HG03103 (cell line): ENCODE measurements around the gene MATK.
A peak's percentile ranks its signal among the peaks of the same experiment; 100 is the strongest.
"Not testable (repeated sequence)": the region's sequence is repeated elsewhere in the genome, so short reads cannot be mapped to it uniquely, and the experiment has no call there.

Source experiments
- ATAC-seq: cut with Tn5 transposase; IDR thresholded peaks from one replicate; pipeline ENCODE4 v1.9.1; 2021; ENCODE audit warnings: low read depth; ENCODE audit not compliant: unreplicated experiment

MATK gene

GRCh38 chr19:3773814-3774515 lies 12.2 kb downstream of the MATK start:
- ATAC-seq = no peak

GRCh38 chr19:3771906-3772455 lies 14.2 kb downstream of the MATK start, which contains the start of gene RAX2:
RAX2 (minus strand) TSS chr19:3772228; CDS start chr19:3771742, 486 bp downstream.
- ATAC-seq = no peak

- no peak for ATAC-seq
These were observed 14.9 kb downstream of the MATK start for GRCh38 chr19:3771000-3771905.

GRCh38 chr19:3770136-3770999 lies 15.8 kb downstream of the MATK start:
- no peak for ATAC-seq

GRCh38 chr19:3769494-3769893 lies 16.7 kb downstream of the MATK start:
- no peak for ATAC-seq

- no peak for ATAC-seq
These were observed 17.5 kb downstream of the MATK start for GRCh38 chr19:3768748-3769099.

- ATAC-seq = no peak
These were observed 18.0 kb downstream of the MATK start for GRCh38 chr19:3768015-3768747.

GRCh38 chr19:3767050-3767449 lies 19.1 kb downstream of the MATK start:
- no peak for ATAC-seq

- ATAC-seq = no peak
These were observed 19.7 kb downstream of the MATK start for GRCh38 chr19:3766520-3766919.

GRCh38 chr19:3765757-3766156 lies 20.4 kb downstream of the MATK start:
- not testable (repeated sequence) for ATAC-seq

GRCh38 chr19:3765121-3765520 lies 21.1 kb downstream of the MATK start:
- no peak for ATAC-seq

GRCh38 chr19:3762501-3763459 lies 23.4 kb downstream of the MATK start, which contains the start of gene MRPL54:
MRPL54 (plus strand) TSS chr19:3762682; CDS start chr19:3762701, 19 bp downstream.
- peak; percentile 66 for ATAC-seq

- ATAC-seq = no peak
These were observed 24.1 kb downstream of the MATK start for GRCh38 chr19:3762130-3762473.

- no peak for ATAC-seq
These were observed 24.6 kb downstream of the MATK start, which contains the start of gene APBA3 for GRCh38 chr19:3761382-3762129. APBA3 (minus strand) TSS chr19:3761692; CDS start chr19:3760264, 1,428 bp downstream.

GRCh38 chr19:3760871-3761361 lies 25.3 kb downstream of the MATK start:
- no peak for ATAC-seq

- no peak for ATAC-seq
These were observed 26.5 kb downstream of the MATK start for GRCh38 chr19:3759482-3760254.

GRCh38 chr19:3758297-3758696 lies 27.9 kb downstream of the MATK start:
- not testable (repeated sequence) for ATAC-seq
